Putamen (tissue), 1 donor: ENCODE data around the gene BMPR1B.
"Not testable (repeated sequence)": the region's sequence is repeated elsewhere in the genome, so short reads cannot be mapped to it uniquely, and the experiment has no call there.

ENCODE experiments used
- DNase-seq: peaks from one replicate; pipeline ENCODE4 v3.0.0-alpha.2; 2016; ENCODE audit warnings: low spot score

Gene BMPR1B

DNA sequence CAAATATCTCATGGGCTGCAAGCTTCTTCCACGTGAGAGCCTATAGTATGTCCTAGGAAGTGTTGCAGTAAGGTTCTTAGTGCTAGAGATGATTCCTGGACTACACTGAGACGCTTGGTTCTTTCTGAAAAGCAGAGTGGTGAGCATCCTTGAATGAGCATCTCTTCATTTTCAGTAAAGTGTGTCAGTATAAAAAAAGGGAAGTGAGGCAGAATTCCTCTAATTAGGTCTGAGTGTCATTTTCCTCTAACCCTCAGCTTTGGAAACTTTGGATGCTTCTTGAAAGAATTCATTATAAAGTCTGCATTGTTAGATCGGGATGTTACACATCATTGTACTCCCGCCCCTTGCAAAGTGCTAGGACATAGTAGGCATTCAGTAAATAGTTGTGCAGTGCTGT is 5.2 kb downstream of the BMPR1B start:
- DNase-seq: no peak

DNA sequence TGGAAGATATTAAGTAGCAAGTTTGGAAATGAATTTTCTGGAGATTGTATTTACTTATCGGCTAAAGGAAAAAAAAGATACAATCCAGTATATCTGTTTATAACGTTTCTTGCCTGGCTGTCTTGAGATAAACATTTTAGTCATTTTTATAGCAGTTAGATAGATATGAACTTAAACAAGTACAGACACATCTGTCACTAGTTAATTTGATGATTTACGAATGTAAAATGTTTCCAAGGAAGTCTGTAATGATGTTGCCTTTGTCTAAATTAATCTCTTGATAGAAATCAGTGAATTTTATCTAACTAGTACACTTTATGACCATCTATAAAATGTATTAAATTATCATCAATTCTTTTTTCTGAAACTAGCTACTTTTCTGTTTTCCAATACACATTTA is 5.7 kb downstream of the BMPR1B start:
- no peak for DNase-seq

DNA sequence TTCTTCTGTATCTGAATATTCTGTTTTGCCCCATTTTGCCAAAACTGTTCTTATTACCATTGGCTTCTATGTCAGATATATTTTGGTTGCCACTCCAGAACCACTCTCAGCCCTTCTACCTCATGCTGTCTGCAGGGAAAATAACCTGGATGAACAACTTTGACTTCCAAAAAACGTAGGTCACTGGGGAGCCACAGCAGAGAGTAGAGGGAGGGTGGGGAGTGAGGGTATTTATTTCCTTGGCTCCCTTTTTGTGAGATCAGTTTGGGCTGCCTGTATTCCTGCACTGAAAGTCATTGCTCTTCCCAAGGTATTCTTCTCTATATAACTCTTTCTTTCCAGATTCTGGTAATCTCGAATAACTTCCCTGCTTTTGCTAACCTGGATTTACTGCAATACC is 6.3 kb downstream of the BMPR1B start:
- DNase-seq: no peak

DNA sequence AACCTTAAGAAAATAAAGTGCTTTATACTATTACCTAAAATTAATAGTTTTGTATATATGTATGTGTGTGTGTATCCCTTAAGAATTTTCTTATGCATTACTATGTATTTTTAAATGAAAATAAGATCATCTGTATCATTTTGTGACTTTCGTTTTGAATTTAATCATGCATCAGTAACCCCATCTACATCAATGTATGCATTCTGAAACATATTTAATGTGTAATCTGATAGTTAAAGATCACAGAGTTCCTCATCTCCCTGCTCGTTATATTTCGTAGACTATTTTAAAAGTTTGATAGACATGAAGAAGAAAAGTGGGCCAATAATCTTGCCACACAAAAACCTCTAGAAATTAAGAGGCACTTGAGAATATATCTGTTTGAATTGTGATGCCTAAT is 7.4 kb downstream of the BMPR1B start:
- no peak for DNase-seq

DNA sequence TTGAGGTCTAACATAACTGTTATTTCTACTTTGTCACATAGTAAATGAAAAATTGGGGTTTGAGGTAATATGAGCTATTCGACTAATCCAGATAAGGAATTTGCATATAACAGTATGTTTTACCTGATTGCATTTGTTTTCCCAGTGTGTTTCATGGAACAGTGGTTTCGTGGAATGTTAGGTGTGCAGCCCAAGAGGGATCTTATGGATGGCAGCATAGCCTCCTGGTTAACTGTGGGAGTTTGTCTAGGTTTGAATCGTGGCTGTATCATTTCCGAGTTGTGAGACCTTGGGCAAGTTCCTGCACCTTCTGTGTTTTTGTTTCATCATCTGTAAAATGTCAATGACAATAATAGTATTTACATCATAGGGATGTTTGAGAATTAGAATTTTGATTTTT is 7.9 kb downstream of the BMPR1B start:
- no peak for DNase-seq

DNA sequence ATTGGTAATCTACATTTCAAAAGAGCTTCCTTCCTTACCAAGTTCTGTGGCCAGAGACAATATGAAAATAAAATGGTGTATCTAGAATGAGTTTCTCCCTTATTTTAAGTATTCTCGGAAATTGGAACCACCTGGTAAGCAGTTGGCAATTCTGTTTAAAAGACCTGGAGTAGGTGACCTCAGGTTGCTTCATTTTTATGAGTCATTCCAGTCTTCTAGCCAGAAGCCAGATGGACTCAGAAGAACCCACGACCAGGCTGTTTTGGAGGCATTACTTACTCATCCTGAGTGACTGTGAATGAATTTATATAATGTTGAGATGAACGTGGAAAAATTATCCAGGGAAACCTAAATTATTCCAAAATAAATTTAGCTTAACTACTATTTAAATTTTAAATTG is 9.1 kb downstream of the BMPR1B start:
- DNase-seq: no peak

DNA sequence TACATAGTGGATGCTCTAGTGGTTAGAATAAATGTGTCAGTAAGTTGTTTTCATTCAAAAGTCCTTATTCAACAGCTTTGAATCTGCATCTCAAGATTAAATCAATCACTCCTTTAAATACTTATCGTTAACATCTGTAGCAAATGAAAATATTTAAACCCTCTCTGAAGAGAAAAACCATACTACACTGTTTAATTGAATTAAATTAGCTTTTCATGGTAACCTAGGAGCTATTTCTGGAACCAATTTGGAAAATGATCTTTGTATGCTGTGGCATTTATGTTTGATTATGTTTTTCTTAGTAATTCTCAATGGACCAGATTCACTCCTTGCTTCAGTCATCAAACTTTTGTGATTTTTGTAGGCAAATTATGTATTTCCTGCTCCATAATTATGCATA is 9.7 kb downstream of the BMPR1B start:
- no peak for DNase-seq

DNA sequence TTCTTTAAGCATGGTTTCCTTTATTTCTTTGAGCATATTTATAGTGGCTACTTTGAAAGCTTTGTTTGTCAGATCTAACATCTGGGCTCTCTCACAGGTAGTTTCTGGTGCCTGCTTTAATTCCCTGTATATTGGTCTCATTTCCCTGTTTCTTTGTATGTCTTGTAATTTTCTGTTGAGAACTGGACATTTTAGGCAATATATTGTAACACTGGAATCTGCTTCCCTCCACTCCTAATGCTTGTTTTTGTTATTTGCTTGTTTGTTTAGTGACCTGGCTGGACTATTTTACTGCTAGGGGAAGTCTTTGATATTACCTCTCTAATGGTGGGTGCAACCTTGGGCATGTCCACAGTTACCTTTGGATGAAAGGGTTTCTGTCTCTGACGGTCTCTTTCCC is 25.0 kb downstream of the BMPR1B start:
- no peak for DNase-seq

DNA sequence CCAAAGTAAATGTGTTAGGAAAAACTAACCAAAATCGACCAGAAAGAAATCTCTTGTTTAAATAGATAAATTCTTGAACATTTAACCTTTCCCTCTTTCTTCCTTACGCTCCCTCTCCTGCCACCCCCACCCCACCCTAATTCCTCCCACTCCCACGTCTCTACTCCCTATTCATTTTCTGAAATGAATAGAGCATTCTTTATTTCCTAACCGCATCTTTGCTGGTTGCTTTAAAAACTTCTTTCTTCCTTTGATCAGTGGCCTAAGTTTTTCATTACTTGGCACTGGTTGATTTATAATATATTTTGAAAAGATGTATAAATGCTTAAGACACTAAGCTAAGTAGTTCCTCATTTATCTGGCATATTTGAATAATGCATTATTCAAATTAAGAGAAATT is 33.9 kb downstream of the BMPR1B start:
- no peak for DNase-seq

DNA sequence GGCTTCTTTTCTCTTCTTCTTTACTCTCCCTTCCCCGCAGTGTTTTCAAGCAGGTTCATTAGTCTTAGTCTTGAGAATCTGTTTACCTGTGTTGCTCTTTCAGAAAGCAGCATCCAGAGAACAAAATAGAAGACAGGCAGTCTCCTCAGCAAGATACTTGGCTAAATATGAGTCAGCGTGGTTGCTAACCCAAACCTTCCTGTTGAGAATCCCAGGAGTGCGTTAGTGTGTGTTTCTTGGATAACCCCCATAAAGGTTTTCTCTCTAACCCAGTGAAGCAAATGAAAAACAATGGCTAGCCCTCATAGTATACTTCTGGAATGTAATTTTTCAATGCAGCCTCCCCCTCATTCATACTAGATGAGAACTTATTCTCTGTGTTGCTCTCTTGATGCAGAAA is 41.1 kb downstream of the BMPR1B start:
- no peak for DNase-seq

DNA sequence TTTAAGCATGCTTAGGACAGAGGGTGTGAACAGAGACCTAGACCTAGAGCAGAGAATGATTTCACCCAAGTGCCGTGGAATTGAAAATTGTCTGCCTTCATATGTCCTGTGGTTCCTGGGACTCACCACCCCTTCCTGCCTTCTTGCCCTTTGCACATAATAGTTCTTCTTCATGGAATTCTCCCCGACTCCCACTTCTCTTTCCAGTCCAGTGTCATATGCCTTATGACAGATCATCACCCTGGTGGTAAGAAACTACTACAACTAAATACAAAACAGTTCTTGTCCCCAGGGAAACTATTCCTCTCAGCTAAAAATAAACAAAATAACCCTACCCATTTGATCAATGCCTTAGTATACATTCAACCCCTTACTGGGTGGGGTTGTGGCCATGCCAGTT is 43.3 kb downstream of the BMPR1B start:
- DNase-seq: no peak

DNA sequence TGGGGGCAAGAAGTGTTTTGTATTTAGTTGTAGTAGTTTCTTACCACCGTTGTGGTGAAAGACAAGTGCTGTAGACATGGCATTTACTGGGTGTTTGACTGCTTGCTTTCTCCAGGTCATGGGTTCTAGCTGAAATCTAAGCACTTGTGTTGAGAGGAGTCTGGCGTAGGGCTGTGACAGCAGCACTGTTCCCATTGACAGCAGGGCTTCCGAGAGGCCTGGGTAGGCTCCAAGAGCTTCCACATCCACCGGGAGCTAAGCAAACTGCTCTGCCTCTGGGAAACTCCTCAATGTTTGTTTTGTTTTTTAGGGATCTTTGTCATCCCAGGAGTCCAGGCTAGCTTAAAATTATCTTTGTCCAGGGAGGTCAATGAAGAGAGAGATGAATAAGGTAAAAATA is 44.3 kb downstream of the BMPR1B start:
- DNase-seq: peak; percentile 32

DNA sequence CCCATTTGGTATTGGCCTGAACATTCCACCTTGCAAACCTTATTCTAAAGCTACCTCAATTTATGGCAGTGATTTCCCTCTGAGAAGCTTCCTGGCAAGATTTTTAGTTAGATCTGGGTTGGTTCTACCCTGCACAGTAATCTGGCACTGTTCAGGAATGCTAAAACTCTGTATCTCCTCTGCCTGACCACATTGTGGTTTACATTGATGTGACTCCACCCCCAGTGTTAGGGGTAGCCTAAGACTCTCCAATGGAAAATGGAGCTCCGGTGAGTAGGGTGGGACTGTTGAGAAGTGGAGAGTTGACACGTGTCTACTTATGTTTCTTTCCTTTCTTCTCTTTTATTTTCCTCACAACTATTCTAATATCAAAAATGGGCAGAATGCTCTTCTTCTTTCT is 45.4 kb downstream of the BMPR1B start:
- no peak for DNase-seq

DNA sequence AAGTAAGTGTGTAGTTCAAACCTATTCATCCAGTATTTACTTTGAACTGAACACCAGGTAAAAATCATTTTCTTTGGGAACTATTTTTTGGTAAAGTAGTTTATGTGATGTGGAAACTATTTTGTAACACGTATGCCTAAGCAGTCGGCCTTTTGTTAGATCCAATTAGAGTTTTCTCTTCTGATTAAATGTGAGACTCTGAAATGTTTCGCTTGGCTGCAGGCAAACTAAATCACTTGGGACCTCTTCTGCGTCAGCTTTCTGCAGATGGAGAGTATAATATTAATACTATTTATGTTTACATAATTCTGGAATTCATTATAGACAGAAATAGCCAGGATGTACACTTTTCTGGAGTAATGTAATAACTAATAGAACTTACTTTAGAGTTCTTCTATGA is 46.9 kb downstream of the BMPR1B start:
- no peak for DNase-seq

DNA sequence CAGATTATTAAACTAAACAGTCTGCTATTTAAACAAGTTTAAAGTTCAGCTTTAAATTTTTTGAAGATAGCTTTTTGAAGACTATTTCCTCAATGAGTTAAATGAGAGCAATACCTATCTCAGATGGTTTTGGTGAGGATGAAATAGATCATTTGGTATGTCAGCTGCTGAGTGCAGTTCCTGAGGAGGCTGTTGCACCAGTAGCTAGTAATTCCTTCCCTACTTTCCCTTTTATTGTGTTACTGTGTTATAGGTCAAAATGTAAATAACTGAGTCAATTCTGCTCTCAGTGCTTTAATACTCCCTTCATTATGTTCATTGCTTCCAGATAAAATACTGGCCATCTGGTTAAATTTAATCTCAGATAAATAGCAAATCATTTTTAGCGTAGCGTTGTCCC is 48.6 kb downstream of the BMPR1B start:
- no peak for DNase-seq

DNA sequence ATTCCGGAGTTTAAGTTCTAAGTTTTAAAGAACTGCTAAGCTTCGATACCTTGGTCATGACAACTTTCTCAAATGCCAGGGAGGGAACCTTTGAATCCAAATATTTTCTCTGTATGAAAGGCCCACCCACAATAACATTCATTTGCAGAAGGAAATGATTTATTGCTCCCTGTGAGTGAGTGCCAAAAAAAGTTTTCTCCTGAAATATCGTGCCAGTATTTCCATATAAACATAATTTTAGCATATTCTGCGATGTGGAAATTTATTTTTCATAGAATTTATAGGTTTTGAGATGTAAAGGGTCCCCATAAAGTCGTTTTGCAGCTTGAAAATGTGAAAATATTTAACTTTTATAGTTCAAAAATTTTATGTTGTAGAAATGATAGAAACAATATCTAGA is 53.9 kb downstream of the BMPR1B start:
- no peak for DNase-seq

DNA sequence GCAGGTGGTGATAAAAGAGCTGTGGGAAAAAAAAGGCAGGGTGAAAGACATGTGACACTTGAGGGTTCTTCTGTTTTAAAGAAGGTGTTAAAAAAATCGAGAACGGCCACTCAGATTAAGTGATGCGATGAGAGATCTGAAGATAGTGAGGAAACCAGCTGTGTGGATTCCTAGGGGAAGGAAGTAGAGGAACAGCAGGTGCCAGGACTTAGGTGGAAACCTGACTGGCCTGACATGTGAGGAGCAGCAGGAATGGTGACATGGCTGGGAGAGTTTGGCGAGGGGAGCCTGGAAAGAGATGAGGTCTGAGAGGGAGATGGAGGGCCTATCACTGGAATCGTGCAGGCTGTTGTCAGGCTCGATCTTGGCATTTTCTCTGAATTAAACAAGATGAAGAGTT is 55.5 kb downstream of the BMPR1B start:
- no peak for DNase-seq

DNA sequence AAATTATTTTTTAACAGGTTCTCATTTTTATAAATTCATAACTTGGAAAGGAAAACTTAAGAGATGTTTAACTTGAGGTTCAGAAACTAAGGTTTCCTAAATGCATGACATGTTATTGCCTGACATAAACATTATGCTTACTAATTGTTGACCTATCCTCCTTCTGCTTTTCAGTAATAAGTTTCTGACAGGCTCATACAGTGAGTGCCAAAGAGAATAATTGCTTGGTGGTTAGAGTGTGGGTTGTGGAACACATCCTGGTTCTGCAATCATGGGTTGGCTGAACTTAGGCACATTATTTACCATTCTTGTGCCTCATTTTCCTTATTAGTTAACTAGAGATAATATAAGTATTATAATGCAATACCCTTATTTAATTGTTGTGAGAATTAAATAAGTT is 56.5 kb downstream of the BMPR1B start:
- DNase-seq: no peak

DNA sequence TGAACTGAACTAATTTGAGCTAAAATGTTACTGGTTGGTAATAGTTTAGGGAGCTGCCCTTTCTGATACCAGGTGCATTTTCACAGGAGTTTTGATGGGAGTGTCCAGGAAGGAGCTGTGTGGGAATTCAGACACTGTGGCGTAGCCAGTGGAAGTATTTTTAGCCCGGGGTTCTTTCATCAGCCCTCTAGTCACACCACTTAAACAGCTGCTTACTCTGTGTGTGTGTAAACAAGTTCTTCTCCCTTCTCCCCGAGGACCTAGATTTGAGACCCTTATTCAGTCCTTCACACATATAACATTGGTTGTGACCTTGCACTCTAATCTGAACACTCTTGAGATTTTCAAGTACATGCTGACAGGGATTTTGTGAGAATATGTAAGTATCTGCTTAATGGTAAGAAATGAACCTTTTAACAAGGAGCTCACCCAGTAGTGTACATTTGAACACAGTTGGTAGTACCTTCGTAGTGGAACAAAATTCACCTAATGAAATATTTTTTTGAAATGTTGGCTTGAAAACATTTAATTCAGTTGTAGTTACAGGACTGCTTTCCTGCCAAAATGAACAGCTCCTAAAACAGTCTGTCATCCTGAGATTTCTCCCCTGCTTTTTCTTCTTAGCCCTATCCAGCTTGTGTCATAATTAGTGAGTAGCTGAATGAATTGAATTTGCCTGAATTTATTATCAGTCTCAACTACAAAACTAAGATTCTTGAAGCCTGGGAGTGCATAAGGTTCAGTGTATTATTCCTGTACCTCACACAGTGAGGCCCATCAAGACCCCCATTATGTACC is 61.8 kb downstream of the BMPR1B start:
- DNase-seq: no peak

DNA sequence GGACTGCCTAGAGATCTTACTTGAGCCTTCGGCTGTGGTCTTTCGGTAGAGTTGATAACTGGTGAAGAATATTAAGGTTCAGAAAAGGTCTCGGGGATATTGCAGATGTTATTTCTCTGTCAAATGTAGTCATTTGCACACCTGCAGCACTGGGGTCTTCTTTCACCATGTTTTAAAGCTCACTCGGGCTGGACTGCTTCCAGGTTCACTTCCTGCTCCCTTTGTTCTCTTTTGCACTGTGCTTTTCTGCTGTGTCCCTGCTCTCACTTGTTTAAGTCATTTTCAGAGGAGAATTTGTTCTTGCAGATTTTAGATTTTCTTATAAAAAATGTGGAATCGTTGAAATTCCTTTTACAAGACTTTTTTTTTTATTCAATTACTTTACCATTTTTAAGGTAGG is 68.5 kb downstream of the BMPR1B start:
- no peak for DNase-seq

DNA sequence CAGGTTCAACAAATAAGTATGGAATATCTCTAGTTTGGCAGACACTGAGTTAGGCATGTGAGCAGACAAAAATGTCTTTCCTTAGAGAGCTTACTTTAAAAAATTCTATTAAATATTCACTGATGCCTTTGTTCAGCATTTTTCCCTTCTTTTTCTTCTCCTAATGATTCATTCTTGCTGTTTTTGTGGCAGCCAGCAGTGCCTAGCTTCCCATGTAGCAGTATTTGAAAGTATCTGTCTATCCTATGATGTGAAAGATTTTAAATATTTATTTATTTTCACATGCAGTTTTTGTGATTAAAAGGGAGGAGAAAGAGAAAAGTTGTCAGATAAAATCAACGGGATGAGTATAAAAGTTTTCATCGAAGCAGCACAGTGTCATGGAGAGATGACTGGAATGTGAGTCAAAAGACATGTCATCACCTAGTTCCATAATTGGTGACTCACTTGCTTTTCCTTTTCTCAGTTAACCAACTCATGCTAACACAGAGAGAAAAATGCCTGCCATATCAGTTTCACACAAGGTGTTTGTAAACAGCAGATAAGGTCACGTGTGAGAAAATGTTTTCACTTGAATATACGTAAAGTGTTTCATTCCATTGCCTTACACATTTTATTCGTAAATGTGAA is 69.8 kb downstream of the BMPR1B start:
- DNase-seq: no peak

DNA sequence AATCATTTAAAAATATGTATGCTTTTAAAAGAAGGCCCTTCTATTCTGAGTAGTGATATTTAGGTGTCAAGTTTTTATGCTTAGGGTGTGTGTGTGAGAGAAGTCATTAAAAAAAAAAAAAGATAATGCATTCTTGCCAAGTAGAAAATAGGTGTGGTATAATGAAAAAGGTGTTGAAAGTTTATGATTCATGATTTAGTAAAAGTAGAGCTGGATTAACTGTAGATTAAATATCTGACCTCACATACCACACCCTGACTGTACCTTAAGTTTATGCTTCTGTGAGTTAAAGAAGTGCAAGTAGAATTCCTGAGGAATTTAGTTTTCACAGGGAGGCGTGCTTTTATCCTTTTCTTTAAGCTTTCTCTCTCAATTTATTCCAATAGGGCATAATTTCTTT is 71.1 kb downstream of the BMPR1B start:
- DNase-seq: no peak

DNA sequence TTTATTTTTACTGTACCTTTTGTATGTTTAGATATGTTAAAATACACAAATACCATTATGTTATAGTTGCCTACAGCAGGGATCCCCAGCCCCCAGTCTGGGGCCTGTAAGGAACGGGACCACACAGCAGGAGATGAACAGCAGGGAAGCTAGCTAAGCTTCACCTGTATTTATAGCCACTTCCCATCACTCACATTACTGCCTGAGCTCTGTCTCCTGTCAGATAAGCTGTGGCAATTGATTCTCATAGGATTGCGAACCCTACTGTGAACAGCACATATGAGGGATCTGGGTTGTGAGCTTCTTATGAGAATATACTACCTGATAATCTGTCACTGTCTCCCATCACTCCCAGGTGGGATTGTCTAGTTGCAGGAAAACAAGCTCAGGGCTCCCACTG is 73.9 kb downstream of the BMPR1B start:
- no peak for DNase-seq

DNA sequence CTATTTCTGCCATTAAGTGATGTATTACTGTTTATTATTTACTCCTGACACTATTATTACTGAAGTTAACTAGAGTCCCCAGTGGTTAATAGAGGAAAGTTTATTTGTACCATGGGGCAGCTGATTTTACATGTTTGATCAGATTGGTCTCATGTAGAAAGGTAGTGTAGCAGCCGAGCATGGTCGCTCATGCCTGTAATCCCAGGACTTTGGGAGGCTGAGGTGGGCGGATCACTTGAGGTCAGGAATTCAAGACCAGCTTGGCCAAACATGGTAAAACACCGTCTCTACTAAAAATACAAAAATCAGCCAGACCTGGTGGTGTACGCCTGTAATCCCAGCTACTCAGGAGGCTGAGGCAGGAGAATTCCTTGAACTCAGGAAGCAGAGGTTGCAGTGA is 74.6 kb downstream of the BMPR1B start:
- DNase-seq: not testable (repeated sequence)
